Stimulated activated CD4-positive, alpha-beta T cell treated with anti-CD3 and anti-CD28 coated beads, Interleukin-12 subunit alpha, Interleukin-12 subunit beta, amount 100 ng/mL, for 48 hours (primary cell): ENCODE data around the gene GFOD2.

Experiments used
- DNase-seq, 3 donors: peaks; one replicate each; pipeline ENCODE4 v3.0.0-alpha.2; 2020; ENCODE audit warnings: low read depth in 2 of 3, low spot score in 1 of 3

Gene GFOD2

DNA sequence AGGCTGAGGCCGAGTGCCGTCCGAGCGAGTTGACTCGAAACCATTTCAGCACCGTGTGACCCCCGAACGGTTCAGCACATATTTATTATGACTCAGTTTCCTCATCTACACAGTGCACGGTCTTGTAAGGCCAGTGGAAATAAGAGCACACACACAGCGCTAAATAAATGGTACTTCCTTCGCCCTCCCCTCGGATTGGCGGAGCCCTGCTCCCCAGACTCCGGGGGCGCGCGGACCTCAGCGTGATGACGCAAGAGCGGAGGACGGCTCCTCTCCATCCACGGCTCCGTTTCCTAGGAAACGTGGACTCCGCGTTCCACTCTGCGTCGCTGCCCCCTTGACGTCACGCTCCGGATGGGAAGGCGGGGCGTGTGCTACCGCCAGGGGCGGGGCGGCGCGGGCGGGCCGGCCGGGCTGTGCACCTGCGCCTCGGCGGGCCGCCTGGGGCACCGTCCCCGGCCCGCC, 58.5 kb downstream of the GFOD2 start, which contains the start of gene PARD6A:
Gene PARD6A, plus strand, starts transcription at position 397 of the 465 bp plus-strand sequence. CDS start 79 bp downstream, outside the sequence.
- peak; percentile 91 to 95 (median 95) for DNase-seq

DNA sequence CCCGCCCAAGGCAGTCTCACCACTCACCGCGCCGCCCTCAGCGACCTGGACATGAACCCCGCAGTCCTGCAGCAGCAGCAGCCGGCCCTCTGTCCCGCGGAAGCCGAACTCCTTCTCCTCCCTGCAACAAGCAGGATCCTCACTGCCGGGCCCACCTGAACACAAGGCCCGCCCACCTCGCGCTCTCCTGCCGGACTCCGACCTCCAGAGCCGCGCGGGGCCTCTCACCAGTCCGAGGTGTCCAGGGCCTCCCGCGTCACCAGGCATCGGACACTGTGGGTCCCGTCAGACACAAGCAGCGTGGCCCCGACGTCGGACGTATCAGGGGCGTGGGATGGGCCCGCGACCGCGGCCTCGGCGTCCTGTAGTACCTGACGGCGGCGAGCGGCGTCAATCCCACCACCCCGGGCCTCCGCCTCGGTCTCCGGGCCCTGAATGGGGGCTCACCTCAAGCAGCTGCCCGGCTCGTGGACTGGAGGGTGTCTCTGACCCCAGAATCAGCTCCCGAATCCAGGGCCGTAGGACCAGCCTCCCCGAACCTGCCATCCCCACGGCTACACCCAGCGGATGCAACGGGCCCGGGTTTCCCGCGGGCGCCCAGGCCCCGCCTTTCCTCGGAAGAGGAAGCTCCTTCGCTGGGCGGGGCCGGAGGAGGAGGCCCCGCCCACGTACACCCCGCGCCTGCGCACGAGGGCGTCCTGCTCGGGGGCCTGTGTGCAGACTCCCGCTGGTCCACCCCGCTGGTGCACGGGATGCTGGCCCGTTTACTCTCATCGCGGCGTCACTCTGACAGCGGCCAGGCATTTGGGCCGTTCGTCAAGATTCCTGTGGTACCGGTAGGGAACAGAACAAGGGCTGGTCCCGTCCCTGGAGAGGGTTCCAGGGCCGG, 59.2 kb downstream of the GFOD2 start, which contains the start of gene ACD:
Gene ACD, minus strand, starts transcription at position 586 of the 889 bp plus-strand sequence. Its CDS starts 40 bp downstream, at position 546.
- peak; percentile 83 to 92 (median 87) for DNase-seq

DNA sequence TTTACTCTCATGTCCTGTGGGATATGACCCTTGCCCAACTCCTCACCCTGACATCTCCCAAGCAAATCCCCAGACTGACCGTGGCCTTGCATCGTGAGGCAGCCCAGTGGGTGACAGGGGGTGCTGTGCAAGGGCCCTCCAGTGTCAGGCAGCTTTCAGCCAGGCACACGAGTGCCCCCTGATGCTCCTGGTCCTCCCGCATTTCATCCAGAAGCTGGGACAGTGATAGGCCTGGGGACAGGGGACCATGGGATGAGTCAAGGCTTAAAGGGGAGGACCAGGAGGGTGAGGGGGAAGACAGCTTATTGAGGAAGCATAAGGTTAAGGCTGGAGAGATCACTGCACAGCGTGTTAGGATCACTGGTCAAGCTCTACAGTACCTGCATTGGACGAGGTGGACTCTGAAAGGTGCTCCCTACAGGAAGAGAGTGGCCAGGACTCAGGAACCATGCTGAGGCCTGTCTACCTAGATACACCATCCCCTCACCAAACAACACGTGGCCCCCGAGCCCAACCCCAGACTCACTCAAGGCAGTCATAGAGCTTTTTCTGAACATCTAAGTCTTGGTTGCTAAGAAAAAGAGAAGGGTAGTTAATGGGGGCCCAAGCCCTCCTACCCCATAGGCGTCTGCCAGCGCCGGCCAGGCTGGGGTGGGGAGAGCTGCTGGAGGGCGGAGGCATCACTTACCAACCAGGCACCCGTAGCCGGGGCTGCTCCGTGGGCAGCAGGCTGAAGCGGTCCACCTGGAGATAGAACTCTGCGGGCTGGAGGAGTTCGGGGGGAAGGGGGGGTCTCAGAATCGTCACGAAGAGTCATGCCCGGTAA, 60.1 kb downstream of the GFOD2 start:
- DNase-seq, result no peak

DNA sequence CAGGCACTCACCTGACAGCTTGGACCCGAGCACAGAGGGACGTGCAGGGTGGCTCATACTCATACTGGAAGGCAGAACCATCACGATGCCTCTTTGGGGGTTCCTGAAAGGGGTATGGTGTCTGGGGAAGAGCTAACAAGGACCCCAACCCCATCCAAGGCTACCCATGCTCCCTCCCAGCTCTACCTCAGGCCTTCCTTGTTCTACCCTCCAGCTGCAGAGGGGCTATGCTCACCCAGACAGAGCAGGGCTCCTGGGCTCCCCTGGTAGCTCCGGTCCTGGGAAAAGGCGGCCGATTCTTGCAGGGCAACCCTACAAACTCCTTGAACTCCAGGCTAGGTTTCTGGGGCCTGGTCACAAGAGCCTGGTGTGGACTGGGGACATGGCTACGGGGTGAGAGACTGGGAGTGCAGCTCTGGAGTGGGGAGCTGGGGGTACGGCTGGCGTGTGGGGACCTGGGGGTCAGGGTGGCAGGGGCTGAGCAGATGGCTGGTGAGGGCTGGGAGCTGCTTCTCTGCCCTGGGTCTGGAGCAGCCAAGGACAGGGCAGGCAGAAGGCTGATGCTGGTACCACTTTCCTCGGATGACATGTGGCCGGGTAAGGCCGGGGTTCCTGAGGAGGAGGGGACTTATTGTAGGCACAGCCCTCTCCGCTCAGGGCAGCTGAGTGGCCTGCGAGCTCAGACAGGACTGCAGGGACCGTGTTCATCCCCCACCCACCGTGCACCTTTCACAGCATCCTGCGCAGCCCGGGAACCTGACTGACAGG, 61.2 kb downstream of the GFOD2 start:
- no peak for DNase-seq

DNA sequence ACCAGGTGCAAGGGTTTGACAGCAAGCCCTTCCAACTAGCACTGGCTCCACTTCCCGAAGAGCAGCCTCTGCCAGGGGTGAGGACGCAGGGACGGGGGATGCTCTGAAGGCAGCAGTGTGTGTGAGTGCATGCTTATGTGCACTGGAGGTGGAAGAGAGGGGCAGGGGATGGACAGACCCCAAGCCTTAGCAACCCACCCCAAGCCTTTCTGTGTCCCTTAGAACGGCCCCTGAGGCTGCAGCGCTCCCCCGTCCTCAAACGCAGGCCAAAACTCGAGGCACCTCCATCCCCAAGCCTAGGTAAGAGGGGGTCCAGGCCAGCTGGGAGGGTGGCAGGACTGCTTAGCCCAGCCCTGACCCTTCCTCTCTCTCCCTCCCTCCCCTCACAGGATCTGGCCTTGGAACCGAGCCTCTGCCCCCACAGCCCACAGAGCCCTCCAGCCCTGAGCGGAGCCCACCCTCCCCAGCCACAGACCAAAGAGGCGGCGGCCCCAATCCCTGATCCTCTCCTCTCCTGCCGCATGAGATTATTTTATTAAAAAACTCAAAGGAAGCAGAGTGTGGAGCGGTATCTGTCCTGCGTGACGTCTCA, 62.0 kb downstream of the GFOD2 start:
- no peak for DNase-seq

DNA sequence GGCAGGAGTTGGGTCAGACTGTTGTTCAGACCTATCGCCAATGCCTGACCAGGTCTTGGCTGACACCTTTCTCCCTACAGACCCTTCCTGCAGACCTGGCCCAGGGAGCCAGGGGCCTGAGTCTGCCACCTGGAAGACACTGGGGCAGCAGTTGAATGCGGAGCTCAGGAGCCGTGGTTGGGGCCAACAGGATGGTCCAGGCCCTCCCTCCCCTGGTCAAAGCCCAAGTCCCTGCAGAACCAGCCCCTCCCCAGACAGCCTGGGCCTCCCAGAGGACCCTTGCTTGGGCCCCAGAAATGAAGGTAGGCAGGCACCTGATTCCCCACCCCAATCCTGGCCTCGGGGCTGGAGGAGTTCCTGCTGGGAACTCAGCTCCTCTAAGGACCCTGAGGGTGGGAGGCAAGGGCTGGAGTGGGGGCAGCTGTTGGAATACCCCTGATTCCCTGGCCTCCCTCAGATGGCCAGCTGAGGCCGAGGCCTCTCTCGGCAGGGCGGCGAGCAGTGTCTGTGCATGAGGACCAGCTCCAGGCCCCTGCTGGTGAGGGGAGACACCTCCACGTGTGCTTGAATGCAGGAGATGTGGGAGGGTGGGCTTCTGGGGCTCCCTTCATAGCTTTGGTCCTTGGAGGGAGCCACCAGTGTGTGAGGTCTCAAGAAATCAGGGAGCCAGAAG, 62.6 kb downstream of the GFOD2 start:
- DNase-seq, result no peak

DNA sequence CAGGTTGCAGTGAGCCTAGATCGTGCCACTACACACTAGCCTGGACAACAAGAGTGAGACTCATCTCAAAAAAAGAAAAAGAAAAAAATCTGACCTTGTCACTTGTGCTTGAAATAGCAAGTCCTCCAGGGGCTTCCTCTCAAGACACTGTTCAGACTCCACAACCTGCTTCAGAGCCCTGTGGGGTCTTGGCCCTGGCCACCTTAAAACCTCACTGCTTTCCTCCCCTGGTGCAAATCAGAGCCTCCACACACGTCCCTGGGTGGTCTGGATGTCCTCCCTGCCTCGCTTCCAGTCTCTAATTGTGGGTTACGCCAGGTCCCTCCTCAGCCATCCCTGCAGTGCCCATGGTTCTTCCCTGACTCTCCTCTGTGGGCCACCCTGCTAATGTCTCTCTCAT, 63.8 kb downstream of the GFOD2 start:
- DNase-seq, result no peak

DNA sequence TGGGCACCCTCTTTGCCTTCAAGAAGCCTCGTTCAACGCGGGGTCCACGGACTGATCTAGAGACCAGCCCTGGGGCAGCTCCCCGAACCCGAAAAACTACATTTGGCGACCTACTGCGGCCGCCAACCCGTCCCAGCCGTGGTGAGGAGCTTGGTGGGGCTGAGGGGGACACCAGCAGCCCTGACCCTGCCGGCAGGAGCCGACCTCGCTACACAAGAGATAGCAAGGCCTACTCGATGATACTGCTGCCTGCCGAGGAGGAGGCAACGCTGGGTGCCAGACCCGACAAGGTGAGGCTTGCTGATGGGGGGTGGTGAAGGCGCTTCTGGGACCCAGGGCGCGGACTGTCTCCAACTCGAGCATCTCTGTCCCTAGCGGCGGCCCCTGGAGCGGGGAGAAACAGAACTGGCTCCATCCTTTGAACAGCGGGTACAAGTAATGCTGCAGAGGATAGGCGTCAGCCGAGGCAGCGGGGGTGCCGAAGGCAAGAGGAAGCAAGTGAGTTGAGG, 64.7 kb downstream of the GFOD2 start:
- no peak for DNase-seq

DNA sequence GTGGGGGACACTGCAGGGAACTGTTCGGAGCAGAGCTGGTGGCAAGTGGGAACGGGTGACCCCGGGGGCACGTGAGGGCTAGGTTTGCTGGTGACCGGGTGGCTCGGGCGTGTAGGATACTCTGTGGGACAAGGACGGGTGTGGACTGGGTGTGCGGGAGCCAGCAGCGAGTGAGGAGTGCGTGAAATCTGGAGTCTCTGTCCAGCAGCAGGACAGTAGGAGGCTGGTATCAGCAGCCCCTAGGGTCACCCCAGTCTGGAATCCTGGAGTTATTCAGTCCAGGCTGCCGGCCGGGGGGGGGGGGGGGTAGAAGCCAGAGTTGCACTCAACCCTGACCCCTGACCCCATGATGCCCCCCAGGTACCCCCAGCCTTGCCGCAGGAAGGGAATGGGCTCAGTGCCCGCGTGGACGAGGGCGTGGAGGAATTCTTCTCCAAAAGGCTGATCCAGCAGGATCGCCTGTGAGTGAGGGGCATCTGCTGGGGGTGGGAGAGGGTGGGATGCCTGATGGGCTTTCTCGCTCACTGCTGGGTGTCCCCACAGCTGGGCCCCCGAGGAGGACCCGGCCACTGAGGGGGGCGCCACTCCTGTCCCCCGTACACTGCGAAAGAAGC, 65.2 kb downstream of the GFOD2 start:
- DNase-seq, result no peak

DNA sequence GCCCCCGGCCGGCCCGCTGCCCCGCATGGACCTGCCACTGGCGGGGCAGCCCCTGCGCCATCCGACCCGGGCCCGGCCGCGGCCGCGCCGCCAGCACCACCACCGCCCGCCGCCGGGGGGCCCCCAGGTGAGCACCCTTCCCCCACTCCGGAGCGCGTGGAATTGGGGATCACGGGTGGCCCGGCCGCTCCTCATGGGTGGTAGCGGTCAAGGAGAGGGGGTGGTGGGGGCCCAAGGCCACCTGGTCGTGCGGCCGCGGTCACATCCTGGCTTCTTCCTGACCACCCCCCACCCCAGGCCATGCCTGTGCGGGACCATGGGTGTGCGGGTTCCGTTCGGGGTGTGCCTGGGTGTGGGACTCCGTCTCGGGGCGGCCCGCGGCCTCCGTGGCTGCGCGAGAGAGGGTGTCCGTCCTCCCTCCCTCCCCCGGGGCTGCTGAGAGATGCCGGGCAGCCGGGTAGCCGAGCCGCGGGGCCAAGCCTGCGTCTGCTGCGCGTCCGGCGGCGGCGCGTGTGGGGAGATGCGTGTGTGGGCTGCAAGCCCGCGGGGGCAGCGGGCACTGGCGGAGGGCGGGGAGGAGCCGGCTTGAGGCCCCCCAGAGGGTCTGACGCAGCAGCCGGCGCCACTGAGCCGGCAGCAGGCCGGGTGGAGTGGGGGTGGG, 65.9 kb downstream of the GFOD2 start:
- DNase-seq, result no peak

DNA sequence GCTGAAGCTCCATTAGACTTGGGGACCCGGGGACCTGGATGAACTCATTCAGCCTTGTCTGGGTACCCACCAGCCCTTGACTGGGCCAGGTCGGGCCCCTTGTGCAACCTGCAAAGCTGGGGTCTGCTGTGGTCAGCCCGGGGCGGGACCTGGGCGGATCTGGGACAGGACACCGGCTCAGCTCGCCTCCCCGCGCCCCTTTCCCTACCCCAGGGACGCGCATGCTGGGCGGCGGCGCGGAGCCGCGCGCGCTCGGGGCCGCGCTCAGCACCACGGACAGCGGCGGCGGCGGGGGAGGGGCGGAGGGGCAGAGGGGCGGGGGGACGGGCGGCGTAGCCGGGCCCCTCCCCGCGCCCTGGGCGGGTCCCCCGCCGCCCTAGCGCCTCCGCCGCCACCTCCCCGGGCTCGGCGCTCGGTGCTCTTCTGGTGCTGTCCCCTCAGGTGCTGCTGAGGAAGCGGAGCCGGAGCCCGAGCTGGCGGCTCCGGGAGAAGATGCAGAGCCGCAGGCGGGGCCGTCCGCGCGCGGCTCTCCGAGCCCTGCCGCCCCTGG, 66.5 kb downstream of the GFOD2 start:
- no peak for DNase-seq

DNA sequence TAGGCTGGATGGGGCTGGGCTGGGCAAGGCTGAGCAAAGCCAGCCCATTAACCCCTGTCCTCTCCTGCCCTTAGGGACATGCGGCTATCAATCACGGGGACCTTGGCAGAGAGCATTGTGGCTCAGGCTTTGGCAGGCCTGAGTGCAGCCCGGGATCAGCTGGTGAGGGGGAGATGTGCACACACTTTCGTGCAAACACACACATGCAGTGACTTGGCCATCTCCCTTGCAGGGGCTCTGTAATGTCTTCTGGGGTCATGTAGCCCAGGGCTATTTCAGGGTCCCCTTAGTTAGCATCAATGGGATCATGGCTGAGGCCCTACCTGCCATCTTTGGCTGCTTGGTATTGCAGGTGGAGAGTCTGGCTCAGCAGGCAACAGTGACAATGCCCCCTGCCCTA, 67.3 kb downstream of the GFOD2 start:
- DNase-seq, result no peak

DNA sequence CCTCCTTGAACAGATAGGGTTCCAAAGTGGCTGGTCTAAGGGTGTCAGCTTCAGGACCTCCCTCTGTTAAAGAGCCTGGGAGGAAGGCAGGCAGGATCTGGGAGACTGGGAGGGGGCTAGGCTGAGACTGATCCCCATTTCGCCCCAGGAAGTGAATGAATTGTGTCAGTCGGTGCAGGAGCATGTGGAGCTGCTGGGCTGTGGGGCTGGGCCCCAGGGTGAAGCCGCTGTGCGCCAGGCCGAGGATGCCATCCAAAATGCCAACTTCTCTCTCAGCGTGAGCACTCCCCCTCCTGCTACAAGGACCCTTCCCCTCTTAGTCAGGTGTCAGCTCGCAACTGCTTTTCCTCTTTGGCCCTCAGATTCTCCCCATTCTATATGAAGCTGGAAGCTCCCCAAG, 68.1 kb downstream of the GFOD2 start:
- DNase-seq, result no peak

DNA sequence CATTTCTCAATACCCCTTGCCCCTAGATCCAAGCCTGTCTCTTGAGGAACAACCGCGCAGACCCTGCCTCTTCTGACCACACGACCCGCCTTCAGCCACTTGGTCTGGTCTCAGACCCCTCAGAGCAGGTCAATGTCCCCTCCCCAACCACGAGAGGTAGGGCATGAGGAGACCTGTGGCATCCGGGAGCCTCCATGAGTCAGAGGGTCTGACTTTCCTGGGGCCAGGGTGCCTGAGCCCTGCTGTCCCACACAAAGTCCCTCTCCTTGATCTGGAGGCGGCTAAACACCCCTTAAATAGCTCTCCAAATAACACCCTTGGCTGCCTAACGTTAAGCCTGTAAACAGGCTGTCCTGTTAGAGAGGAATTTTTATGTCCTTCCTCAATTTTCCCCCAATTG, 69.1 kb downstream of the GFOD2 start:
- DNase-seq, result no peak

DNA sequence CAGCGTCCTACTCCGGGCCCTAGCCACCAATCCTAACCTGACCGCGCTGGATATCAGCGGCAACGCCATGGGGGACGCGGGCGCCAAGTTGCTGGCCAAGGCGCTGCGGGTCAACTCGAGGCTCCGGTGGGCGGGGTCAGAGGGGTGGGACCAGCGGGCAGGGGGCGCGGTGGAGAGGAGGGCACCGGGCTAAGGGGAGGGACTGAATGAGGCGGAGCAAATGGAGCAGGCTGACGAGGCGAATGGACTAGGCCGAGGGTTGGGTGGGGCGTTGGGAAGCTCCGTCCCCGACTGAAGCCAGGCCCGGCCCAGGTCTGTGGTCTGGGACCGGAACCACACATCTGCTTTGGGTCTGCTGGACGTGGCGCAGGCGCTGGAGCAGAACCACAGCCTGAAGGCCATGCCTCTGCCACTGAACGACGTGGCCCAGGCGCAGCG, 69.6 kb downstream of the GFOD2 start:
- DNase-seq, result no peak

DNA sequence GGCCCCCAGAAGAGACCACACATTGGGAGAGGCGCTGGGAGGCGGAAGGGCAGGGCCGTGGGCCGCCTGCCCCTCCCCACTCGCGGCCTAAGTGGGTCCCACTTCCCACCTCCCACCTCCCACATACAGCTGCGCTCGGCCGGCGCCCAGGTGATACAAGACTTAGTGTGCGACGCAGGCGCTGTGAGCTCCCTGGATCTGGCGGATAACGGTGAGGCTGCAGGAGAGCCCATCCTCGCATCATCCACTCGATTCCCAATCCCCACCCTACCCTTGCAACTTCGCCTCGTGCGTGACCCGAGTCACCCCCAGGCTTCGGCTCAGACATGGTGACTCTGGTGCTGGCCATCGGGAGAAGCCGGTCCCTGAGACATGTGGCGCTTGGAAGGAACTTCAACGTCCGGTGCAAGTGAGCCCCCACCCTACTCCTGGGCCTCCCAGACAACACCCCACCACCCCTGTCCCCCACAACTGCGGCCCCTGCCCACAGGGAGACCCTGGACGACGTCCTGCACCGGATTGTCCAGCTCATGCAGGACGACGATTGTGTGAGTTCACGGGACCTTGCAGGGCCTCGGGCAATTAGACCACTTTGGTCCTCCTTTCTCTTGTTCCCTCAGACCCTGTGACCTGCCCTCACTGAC, 70.2 kb downstream of the GFOD2 start:
- no peak for DNase-seq

DNA sequence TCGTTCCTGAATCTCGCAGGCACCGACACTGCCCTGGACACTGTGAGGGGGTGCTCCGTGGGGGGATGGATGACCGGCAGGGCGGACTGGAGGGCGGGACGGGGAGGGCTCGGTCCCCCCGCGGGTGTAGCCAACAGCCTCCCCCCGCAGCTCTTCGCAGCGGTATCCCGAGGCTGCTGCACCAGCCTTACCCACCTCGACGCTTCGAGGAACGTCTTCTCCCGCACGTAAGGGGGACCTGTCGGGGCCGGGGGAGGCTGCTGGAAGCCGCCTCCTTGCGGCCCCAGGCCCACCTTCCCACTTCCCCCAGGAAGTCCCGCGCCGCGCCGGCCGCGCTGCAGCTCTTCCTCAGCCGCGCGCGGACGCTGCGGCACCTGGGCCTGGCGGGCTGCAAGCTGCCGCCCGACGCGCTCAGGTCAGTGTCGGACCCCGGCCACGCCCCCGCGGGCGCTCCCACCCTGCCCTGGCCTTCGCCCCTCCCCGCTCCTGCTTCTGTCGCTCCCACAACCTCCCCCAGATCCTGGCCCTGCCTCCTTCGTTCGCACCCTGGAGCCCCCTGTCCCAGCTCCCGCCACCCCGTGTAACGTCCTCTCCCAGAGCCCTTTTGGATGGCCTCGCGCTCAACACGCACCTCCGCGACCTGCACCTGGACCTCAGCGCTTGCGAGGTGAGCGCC, 70.9 kb downstream of the GFOD2 start:
- DNase-seq, result no peak

DNA sequence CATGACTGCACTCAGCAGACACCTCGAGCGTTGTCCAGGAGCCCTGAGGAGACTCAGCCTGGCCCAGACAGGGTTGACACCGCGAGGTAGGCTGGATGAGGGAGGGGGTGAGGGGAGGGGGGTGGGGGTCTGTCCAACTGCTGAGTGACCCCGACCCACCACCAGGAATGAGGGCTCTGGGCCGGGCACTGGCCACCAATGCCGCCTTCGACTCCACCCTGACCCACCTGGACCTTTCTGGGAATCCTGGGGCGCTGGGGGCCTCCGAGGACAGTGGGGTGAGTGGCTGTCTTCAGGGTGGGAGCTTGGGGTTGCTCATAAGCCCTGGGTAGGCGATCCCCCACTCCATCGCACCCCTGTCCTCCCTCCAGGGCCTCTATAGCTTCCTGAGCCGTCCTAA, 71.4 kb downstream of the GFOD2 start:
- no peak for DNase-seq
